Measurements from ENCODE around the gene PTGER1. TPM values are rescaled to one million over a fixed set of nuclear protein-coding genes. Genes with fewer than 3 reads are reported as not detected.

Gene PTGER1
- total and polyA plus RNA-seq, 9 of the 15 experiments (the other 6 are each of a cell fraction or from before 2014, with no cell fraction given): 0.06 to 0.36 (median 0.31) TPM; not detected in 5

- TF ChIP-seq ZSCAN32 (CRISPR knock-in tag; IDR thresholded peaks at IDR 0.05): no peak
- TF ChIP-seq HDAC3 (IDR thresholded peaks at IDR 0.05; ENCODE audit: borderline replicate concordance, partially characterized antibody): no peak
- TF ChIP-seq HEY1 (CRISPR knock-in tag; IDR thresholded peaks at IDR 0.05; ENCODE audit: borderline replicate concordance): no peak
- TF ChIP-seq CCAR2 (IDR thresholded peaks at IDR 0.05; ENCODE audit: low read depth, low read length): no peak
- TF ChIP-seq, protein P1, sequence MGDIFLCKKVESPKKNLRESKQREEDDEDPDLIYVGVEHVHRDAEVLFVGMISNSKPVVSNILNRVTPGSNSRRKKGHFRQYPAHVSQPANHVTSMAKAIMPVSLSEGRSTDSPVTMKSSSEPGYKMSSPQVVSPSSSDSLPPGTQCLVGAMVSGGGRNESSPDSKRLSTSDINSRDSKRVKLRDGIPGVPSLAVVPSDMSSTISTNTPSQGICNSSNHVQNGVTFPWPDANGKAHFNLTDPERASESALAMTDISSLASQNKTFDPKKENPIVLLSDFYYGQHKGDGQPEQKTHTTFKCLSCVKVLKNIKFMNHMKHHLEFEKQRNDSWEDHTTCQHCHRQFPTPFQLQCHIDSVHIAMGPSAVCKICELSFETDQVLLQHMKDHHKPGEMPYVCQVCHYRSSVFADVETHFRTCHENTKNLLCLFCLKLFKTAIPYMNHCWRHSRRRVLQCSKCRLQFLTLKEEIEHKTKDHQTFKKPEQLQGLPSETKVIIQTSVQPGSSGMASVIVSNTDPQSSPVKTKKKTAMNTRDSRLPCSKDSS (IDR thresholded peaks at IDR 0.05; ENCODE audit: low read depth, partially characterized antibody): no peak
- peak in 1 of 2 experiments; percentile 10; a peak in 1 of 4 replicates for TF ChIP-seq HDAC1 (IDR thresholded peaks at IDR 0.05)
- TF ChIP-seq CREB3L1 (IDR thresholded peaks at IDR 0.05; ENCODE audit: borderline replicate concordance, low read depth): no peak
- TF ChIP-seq PRMT5 (CRISPR knock-in tag; IDR thresholded peaks at IDR 0.05): no peak
- TF ChIP-seq, protein P2, sequence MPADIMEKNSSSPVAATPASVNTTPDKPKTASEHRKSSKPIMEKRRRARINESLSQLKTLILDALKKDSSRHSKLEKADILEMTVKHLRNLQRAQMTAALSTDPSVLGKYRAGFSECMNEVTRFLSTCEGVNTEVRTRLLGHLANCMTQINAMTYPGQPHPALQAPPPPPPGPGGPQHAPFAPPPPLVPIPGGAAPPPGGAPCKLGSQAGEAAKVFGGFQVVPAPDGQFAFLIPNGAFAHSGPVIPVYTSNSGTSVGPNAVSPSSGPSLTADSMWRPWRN (IDR thresholded peaks at IDR 0.05; ENCODE audit: low read depth): no peak
- TF ChIP-seq, protein P3, sequence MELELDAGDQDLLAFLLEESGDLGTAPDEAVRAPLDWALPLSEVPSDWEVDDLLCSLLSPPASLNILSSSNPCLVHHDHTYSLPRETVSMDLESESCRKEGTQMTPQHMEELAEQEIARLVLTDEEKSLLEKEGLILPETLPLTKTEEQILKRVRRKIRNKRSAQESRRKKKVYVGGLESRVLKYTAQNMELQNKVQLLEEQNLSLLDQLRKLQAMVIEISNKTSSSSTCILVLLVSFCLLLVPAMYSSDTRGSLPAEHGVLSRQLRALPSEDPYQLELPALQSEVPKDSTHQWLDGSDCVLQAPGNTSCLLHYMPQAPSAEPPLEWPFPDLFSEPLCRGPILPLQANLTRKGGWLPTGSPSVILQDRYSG (tag; conservative IDR thresholded peaks at IDR 0.05; ENCODE audit: low read depth): no peak
- TF ChIP-seq HDAC2 (IDR thresholded peaks at IDR 0.05): peak; percentile 56
- TF ChIP-seq, protein P4, sequence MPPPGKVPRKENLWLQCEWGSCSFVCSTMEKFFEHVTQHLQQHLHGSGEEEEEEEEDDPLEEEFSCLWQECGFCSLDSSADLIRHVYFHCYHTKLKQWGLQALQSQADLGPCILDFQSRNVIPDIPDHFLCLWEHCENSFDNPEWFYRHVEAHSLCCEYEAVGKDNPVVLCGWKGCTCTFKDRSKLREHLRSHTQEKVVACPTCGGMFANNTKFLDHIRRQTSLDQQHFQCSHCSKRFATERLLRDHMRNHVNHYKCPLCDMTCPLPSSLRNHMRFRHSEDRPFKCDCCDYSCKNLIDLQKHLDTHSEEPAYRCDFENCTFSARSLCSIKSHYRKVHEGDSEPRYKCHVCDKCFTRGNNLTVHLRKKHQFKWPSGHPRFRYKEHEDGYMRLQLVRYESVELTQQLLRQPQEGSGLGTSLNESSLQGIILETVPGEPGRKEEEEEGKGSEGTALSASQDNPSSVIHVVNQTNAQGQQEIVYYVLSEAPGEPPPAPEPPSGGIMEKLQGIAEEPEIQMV (tag; conservative IDR thresholded peaks at IDR 0.05; ENCODE audit: low read depth): no peak
- TF ChIP-seq SIRT6 (IDR thresholded peaks at IDR 0.05; ENCODE audit: low read depth, low read length): no peak
- no peak; a peak in 2 of 3 replicates for TF ChIP-seq CBX3 (IDR thresholded peaks at IDR 0.05; ENCODE audit: borderline replicate concordance in 1 of 2, low read length in 2 of 2)
- TF ChIP-seq BRD9 (IDR thresholded peaks at IDR 0.05; ENCODE audit: low read depth, partially characterized antibody): peak; percentile 92
- TF ChIP-seq, protein P5, sequence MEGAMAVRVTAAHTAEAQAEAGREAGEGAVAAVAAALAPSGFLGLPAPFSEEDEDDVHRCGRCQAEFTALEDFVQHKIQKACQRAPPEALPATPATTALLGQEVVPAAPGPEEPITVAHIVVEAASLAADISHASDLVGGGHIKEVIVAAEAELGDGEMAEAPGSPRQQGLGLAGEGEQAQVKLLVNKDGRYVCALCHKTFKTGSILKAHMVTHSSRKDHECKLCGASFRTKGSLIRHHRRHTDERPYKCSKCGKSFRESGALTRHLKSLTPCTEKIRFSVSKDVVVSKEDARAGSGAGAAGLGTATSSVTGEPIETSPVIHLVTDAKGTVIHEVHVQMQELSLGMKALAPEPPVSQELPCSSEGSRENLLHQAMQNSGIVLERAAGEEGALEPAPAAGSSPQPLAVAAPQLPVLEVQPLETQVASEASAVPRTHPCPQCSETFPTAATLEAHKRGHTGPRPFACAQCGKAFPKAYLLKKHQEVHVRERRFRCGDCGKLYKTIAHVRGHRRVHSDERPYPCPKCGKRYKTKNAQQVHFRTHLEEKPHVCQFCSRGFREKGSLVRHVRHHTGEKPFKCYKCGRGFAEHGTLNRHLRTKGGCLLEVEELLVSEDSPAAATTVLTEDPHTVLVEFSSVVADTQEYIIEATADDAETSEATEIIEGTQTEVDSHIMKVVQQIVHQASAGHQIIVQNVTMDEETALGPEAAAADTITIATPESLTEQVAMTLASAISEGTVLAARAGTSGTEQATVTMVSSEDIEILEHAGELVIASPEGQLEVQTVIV (CRISPR knock-in tag; IDR thresholded peaks at IDR 0.05; ENCODE audit: borderline replicate concordance): no peak
- TF ChIP-seq HMG20B (CRISPR knock-in tag; IDR thresholded peaks at IDR 0.05): no peak
- no peak for TF ChIP-seq RHOXF2B (CRISPR knock-in tag; conservative IDR thresholded peaks at IDR 0.05)
Measured at GRCh38 chr19:14435320-14436050, 39.7 kb downstream of the PTGER1 start (continued).
